ENCODE results near the gene GINS2.

Gene GINS2

GRCh38 chr16:85659805-85660511 is 28.8 kb downstream of the GINS2 start (continued):
- no peak for TF ChIP-seq TSHZ2 (CRISPR knock-in tag; IDR thresholded peaks at IDR 0.05)
- no peak for TF ChIP-seq TOX (CRISPR knock-in tag; IDR thresholded peaks at IDR 0.05; ENCODE audit: borderline replicate concordance)
- TF ChIP-seq TCF4 (CRISPR knock-in tag; IDR thresholded peaks at IDR 0.05; ENCODE audit: borderline replicate concordance) = no peak
- no peak for TF ChIP-seq GLIS3 (CRISPR knock-in tag; IDR thresholded peaks at IDR 0.05)
- no peak for TF ChIP-seq CSDC2 (CRISPR knock-in tag; IDR thresholded peaks at IDR 0.05)
- TF ChIP-seq ISL1 (CRISPR knock-in tag; IDR thresholded peaks at IDR 0.05) = no peak
- TF ChIP-seq RARB (CRISPR knock-in tag; IDR thresholded peaks at IDR 0.05) = no peak
- no peak for TF ChIP-seq PATZ1 (CRISPR knock-in tag; IDR thresholded peaks at IDR 0.05; ENCODE audit: borderline replicate concordance)
- TF ChIP-seq ZFP3 (CRISPR knock-in tag; IDR thresholded peaks at IDR 0.05) = no peak
- no peak for TF ChIP-seq PPARA (CRISPR knock-in tag; IDR thresholded peaks at IDR 0.05; ENCODE audit: borderline replicate concordance)
- no peak for TF ChIP-seq ZFP30 (CRISPR knock-in tag; IDR thresholded peaks at IDR 0.05)

GRCh38 chr16:85659336-85659735 is 29.4 kb downstream of the GINS2 start:
- no peak for ATAC-seq
- TF ChIP-seq TOX (CRISPR knock-in tag; IDR thresholded peaks at IDR 0.05; ENCODE audit: borderline replicate concordance) (no peak), CSDC2 (CRISPR knock-in tag; IDR thresholded peaks at IDR 0.05) (no peak), ISL1 (CRISPR knock-in tag; IDR thresholded peaks at IDR 0.05) (no peak), BACH2 (CRISPR knock-in tag; IDR thresholded peaks at IDR 0.05; ENCODE audit: borderline replicate concordance) (no peak), POU6F1 (CRISPR knock-in tag; IDR thresholded peaks at IDR 0.05; ENCODE audit: borderline replicate concordance, low read depth) (no peak), CSRNP3 (CRISPR knock-in tag; IDR thresholded peaks at IDR 0.05) (no peak), SNAI2 (CRISPR knock-in tag; IDR thresholded peaks at IDR 0.05) (no peak), ZC3H10 (CRISPR knock-in tag; IDR thresholded peaks at IDR 0.05) (no peak), PATZ1 (CRISPR knock-in tag; IDR thresholded peaks at IDR 0.05; ENCODE audit: borderline replicate concordance) (no peak), ZFP3 (CRISPR knock-in tag; IDR thresholded peaks at IDR 0.05) (no peak), ZFP30 (CRISPR knock-in tag; IDR thresholded peaks at IDR 0.05) (no peak), TCF4 (CRISPR knock-in tag; IDR thresholded peaks at IDR 0.05; ENCODE audit: borderline replicate concordance) (no peak), RARB (CRISPR knock-in tag; IDR thresholded peaks at IDR 0.05) (no peak), ARNTL (CRISPR knock-in tag; IDR thresholded peaks at IDR 0.05; ENCODE audit: borderline replicate concordance, low read depth) (no peak), ZNF70 (CRISPR knock-in tag; IDR thresholded peaks at IDR 0.05) (no peak), ZNF565 (CRISPR knock-in tag; conservative IDR thresholded peaks at IDR 0.05; ENCODE audit: low read depth) (no peak)
